Superior temporal gyrus (tissue), 1 donor: ENCODE results near the gene TTC3.
"Not testable (repeated sequence)": the region's sequence is repeated elsewhere in the genome, so short reads cannot be mapped to it uniquely, and the experiment has no call there.

Source experiments
- DNase-seq: peaks from one replicate; pipeline ENCODE4 v3.0.0-alpha.2; 2016; ENCODE audit errors: extremely low spot score

The TTC3 gene

GRCh38 chr21:37088186-37088735 is 15.2 kb downstream of the TTC3 start:
- DNase-seq = no peak

DNA sequence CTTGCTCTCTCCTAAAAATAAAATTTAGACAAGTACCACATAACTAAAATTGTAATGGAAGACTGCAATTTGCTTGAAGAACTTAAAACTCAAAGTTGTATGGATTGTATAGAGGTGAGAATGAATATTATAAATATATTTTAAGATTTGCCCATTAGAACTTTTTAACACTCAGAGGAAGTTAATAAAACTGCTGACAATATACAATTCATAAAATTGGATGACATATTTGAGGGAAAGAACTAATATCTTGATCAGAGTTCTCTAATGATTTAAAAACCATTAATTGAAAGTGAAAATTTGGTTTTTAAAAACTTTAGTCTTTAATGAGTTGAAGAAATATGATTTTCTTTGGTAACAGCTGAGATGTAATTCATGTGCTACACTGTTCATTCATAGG is 20.9 kb downstream of the TTC3 start:
- no peak for DNase-seq

DNA sequence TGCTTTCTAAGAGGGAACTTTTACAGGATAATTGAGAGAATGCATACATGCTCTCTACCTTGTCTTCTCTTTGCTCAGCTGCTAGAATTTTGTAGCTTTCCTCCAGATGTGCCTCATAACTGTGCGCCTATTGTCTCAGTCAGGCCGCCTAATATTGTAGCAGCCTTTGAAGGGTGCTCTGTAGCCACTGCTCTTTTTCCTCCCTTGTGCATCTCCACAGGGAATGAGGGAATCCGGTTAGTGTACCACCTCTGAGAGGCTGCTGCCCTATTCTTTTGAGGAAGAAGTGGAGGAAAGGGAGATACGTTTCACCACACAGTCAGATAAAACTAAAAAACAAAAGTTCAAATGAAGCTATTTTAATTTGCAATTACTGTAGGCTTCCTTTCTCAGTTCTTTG is 22.8 kb downstream of the TTC3 start:
- DNase-seq = no peak

- no peak for DNase-seq
Measured at GRCh38 chr21:37098751-37099150, 25.7 kb downstream of the TTC3 start.

GRCh38 chr21:37100316-37100715 is 27.3 kb downstream of the TTC3 start:
- no peak for DNase-seq

DNA sequence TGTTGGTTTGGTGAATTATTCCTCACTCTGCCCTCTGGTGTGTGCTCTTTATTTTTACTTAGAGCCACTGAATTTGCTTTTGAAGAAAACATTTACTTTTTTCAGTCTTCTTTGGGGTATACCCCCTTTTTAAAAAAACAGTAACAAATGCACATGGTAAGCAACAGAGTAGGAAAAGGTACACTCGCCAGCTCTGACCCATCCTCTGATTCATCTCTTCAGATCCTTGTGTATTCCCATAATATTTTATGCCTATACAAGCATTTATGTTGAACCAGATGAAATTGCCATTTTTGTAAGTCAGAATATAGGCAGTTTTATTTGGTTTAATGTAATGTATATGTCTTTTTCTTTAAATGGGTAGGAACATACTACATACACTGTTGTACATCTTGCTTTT is 28.3 kb downstream of the TTC3 start:
- no peak for DNase-seq

DNA sequence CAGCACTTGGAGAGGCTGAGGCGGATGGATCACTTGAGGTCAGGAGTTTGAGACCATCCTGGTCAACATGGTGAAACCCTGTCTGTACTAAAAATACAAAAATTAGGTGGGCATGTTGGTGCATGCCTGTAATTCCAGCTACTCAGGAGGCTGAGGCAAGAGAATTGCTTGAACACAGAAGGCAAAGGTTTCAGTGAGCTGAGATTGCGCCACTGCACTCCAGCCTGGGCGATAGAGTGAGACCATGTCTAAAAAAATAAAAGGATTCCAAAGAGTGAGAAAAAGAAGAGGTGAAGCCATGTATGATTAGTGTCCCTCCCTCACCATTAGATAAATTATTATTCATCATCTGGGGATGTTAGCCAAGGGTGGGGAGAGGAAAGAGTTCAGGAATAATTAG is 29.7 kb downstream of the TTC3 start:
- DNase-seq = not testable (repeated sequence)

- DNase-seq = no peak
Measured at GRCh38 chr21:37106998-37107397, 33.9 kb downstream of the TTC3 start.

- DNase-seq = not testable (repeated sequence)
Measured at GRCh38 chr21:37111029-37111428, 38.0 kb downstream of the TTC3 start.

DNA sequence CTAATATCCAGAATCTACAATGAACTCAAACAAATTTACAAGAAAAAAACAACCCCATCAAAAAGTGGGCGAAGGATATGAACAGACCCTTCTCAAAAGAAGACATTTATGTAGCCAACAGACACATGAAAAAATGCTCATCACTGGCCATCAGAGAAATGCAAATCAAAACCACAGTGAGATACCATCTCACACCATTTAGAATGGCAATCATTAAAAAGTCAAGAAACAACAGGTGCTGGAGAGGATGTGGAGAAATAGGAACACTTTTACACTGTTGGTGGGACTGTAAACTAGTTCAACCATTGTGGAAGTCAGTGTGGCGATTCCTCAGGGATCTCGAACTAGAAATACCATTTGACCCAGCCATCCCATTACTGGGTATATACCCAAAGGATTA is 41.2 kb downstream of the TTC3 start:
- DNase-seq = not testable (repeated sequence)

- not testable (repeated sequence) for DNase-seq
Measured at GRCh38 chr21:37116459-37116858, 43.4 kb downstream of the TTC3 start.

GRCh38 chr21:37117204-37117603 is 44.1 kb downstream of the TTC3 start:
- no peak for DNase-seq

GRCh38 chr21:37118187-37118826 is 45.3 kb downstream of the TTC3 start:
- no peak for DNase-seq

DNA sequence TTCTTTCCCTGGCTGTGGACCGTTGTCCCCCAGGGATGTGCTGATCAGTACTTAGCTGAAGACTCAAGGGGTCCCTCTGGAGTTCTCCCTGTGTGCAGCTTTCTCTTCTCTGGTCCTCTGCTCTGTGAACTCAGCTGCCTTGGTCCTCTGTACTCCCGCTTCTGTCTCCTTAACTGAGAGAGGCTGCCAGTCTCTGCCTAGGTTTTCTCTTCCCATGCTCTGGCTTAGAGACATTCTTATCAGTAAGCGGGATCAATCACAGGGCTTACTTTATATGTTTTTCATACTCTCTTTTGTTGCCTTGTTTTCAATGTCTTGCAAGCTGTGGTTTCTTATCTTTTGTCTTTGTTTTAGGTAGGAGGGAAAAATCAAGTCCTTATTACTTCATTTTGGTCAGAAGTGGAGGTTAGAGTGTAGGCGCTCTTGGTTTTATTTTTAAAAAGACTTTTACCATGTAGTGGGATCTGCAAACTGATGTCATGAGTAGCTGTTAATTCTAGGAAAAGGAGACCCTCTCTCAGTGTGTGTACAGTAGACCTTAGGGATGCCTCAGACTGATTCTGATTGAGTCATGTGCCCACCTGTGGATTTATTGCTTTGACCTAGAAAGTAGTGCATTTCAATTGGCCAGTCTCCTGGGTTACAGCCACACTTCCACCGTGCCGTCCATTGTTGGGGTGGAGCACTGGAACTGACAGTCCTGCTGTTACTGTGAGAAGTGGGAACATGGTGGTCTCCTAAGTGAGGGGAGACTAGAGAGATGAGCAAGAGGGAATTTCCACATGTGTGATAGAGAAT is 46.6 kb downstream of the TTC3 start:
- DNase-seq = no peak

- DNase-seq = no peak
Measured at GRCh38 chr21:37128076-37128475, 55.0 kb downstream of the TTC3 start.

DNA sequence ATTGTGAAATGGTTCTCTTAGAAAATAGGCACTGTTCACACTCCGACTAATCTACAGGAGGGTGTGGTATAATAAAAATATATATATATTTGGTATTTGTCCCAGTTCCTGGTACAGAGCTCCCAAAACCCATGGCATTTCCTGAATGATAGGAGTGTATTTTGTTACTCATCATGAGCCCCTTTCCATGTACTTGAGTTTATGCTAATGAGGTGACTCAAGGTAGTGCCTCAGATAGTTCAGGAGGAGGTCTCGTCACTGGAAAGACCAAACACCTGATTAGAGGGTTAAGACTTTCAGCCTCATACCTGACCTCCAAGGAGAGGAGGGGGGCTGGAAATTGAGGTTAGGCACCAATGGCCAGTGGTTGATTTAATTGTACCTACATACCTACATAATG is 57.9 kb downstream of the TTC3 start:
- DNase-seq = no peak

GRCh38 chr21:37136261-37136660 is 63.2 kb downstream of the TTC3 start:
- no peak for DNase-seq

- DNase-seq = no peak
Measured at GRCh38 chr21:37136744-37137143, 63.7 kb downstream of the TTC3 start.

- DNase-seq = no peak
Measured at GRCh38 chr21:37139154-37139553, 66.1 kb downstream of the TTC3 start.

GRCh38 chr21:37139902-37140301 is 66.8 kb downstream of the TTC3 start:
- DNase-seq = no peak

DNA sequence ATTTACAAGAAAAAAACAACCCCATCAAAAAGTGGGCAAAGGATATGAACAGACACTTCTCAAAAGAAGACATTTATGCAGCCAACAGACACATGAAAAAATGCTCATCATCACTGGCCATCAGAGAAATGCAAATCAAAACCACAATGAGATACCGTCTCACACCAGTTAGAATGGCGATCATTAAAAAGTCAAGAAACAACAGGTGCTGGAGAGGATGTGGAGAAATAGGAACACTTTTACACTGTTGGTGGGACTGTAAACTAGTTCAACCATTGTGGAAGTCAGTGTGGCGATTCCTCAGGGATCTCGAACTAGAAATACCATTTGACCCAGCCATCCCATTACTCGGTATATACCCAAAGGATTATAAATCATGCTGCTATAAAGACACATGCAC is 70.3 kb downstream of the TTC3 start:
- not testable (repeated sequence) for DNase-seq

GRCh38 chr21:37145635-37146111 is 72.6 kb downstream of the TTC3 start:
- no peak for DNase-seq
